ENCODE data around the gene FGFR1OP2. TPM values are rescaled to one million over a fixed set of nuclear protein-coding genes. Genes with fewer than 3 reads are reported as not detected.
"Not testable (repeated sequence)": the region's sequence is repeated elsewhere in the genome, so short reads cannot be mapped to it uniquely, and the experiment has no call there.

FGFR1OP2 gene
- total RNA-seq, 1 experiment from 2014 or later = 40.6 TPM

- Mint-ChIP-seq H3K9me3 (ENCODE audit: unreplicated experiment) (no peaks in the 10 kb centered on the region), H3K27ac (ENCODE audit: low read depth, unreplicated experiment) (no peak overlapping the region), H3K4me1 (ENCODE audit: insufficient read depth, unreplicated experiment) (no peaks in the 10 kb centered on the region), H3K27me3 (ENCODE audit: insufficient read depth, unreplicated experiment) (no peaks in the 10 kb centered on the region), H3K4me3 (ENCODE audit: unreplicated experiment) (no peak overlapping the region), H3K36me3 (ENCODE audit: insufficient read depth, unreplicated experiment) (peaks cover 40% of the 10 kb centered on the region)
- ChIA-PET POLR2A (interaction anchor here (1.3 to 1.7 kb wide), 4 partner anchors 8 to 15 kb away, joined by 3 to 5 read pairs (median 4); partner anchors contain the start of gene FGFR1OP2), CTCF (no interaction called here)
- intact Hi-C loops (cut with micrococcal nuclease) = no loop called here
- DNase-seq (ENCODE audit: unreplicated experiment) = no peak
- TF ChIP-seq, protein P1, sequence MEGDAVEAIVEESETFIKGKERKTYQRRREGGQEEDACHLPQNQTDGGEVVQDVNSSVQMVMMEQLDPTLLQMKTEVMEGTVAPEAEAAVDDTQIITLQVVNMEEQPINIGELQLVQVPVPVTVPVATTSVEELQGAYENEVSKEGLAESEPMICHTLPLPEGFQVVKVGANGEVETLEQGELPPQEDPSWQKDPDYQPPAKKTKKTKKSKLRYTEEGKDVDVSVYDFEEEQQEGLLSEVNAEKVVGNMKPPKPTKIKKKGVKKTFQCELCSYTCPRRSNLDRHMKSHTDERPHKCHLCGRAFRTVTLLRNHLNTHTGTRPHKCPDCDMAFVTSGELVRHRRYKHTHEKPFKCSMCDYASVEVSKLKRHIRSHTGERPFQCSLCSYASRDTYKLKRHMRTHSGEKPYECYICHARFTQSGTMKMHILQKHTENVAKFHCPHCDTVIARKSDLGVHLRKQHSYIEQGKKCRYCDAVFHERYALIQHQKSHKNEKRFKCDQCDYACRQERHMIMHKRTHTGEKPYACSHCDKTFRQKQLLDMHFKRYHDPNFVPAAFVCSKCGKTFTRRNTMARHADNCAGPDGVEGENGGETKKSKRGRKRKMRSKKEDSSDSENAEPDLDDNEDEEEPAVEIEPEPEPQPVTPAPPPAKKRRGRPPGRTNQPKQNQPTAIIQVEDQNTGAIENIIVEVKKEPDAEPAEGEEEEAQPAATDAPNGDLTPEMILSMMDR (IDR thresholded peaks at IDR 0.05; ENCODE audit: unreplicated experiment) = no peak
- no TSS peak for BruUV-seq (replicated peaks)
Measured at GRCh38 chr12:26954027-26954426, 15.8 kb downstream of the FGFR1OP2 start.

DNA sequence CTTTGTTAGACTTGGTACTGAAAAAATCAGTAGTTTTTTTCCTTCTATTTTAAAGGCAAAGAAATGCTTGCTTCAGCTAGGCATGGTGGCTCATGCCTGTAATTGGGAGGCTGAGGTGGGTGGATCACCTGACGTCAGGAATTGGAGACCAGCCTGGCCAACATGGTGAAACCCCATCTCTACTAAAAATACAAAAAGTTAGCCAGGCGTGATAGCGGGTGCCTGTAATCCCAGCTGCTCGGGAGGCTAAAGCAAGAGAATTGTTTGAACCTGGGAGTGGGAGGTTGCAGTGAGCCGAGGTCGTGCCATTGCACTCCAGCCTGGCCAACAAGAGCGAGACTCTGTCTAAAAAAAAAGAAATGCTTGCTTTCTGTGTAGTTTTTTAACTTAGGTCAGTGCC is 23.1 kb downstream of the FGFR1OP2 start:
- H3K27ac Mint-ChIP-seq (ENCODE audit: low read depth, unreplicated experiment); H3K9me3 Mint-ChIP-seq (ENCODE audit: unreplicated experiment); BruUV-seq (replicated peaks); intact Hi-C loops (cut with micrococcal nuclease); H3K4me1 Mint-ChIP-seq (ENCODE audit: insufficient read depth, unreplicated experiment); H3K27me3 Mint-ChIP-seq (ENCODE audit: insufficient read depth, unreplicated experiment); DNase-seq (ENCODE audit: unreplicated experiment); H3K4me3 Mint-ChIP-seq (ENCODE audit: unreplicated experiment): not testable (repeated sequence)
- peaks cover 55% of the 10 kb centered on the region for H3K36me3 Mint-ChIP-seq (ENCODE audit: insufficient read depth, unreplicated experiment)
- CTCF ChIA-PET = interaction anchor here (0.6 kb wide), 1 partner anchor 79 kb away, joined by 3 read pairs; no protein-coding TSS in a partner anchor
- POLR2A ChIA-PET = interaction anchor here (1.5 kb wide), 1 partner anchor 52 kb away, joined by 4 read pairs; no protein-coding TSS in a partner anchor

GRCh38 chr12:26961803-26962202 is 23.5 kb downstream of the FGFR1OP2 start:
- Mint-ChIP-seq H3K4me1 (ENCODE audit: insufficient read depth, unreplicated experiment) (no peaks in the 10 kb centered on the region), H3K9me3 (ENCODE audit: unreplicated experiment) (no peaks in the 10 kb centered on the region), H3K36me3 (ENCODE audit: insufficient read depth, unreplicated experiment) (peaks cover 55% of the 10 kb centered on the region), H3K4me3 (ENCODE audit: unreplicated experiment) (no peak overlapping the region), H3K27ac (ENCODE audit: low read depth, unreplicated experiment) (no peak overlapping the region), H3K27me3 (ENCODE audit: insufficient read depth, unreplicated experiment) (no peaks in the 10 kb centered on the region)
- TF ChIP-seq, protein P1 (IDR thresholded peaks at IDR 0.05; ENCODE audit: unreplicated experiment) = no peak
- DNase-seq (ENCODE audit: unreplicated experiment) = no peak
- ChIA-PET POLR2A (interaction anchor here (0.7 to 1.5 kb wide), 2 partner anchors 25 to 51 kb away, joined by 3 to 4 read pairs; no protein-coding TSS in a partner anchor), CTCF (interaction anchor here (0.6 kb wide), 1 partner anchor 78 kb away, joined by 3 read pairs; no protein-coding TSS in a partner anchor)
- intact Hi-C loops (cut with micrococcal nuclease) = no loop called here
- no TSS peak for BruUV-seq (replicated peaks)

GRCh38 chr12:26963413-26963812 is 25.1 kb downstream of the FGFR1OP2 start:
- H3K36me3 Mint-ChIP-seq (ENCODE audit: insufficient read depth, unreplicated experiment) = peaks cover 53% of the 10 kb centered on the region
- no peak overlapping the region for H3K27ac Mint-ChIP-seq (ENCODE audit: low read depth, unreplicated experiment)
- no peaks in the 10 kb centered on the region for H3K9me3 Mint-ChIP-seq (ENCODE audit: unreplicated experiment)
- intact Hi-C loops (cut with micrococcal nuclease) = no loop called here
- TF ChIP-seq, protein P1 (IDR thresholded peaks at IDR 0.05; ENCODE audit: unreplicated experiment) = no peak
- BruUV-seq (replicated peaks) = no TSS peak
- H3K27me3 Mint-ChIP-seq (ENCODE audit: insufficient read depth, unreplicated experiment) = no peaks in the 10 kb centered on the region
- no peak overlapping the region for H3K4me3 Mint-ChIP-seq (ENCODE audit: unreplicated experiment)
- no peaks in the 10 kb centered on the region for H3K4me1 Mint-ChIP-seq (ENCODE audit: insufficient read depth, unreplicated experiment)
- peak; percentile 15 for DNase-seq (ENCODE audit: unreplicated experiment)
- ChIA-PET CTCF (no interaction called here), POLR2A (interaction anchor here (1.0 to 1.7 kb wide), 5 partner anchors 7 to 50 kb away, joined by 3 to 6 read pairs (median 5); no protein-coding TSS in a partner anchor)
